ENCODE data around the gene TIPRL.

GRCh38 chr1:168146626-168147025 lies 32.1 kb upstream of the TIPRL start:
- TF ChIP-seq CTCF (IDR thresholded peaks at IDR 0.05; ENCODE audit: poor library complexity) (no peak), EZH2 (IDR thresholded peaks at IDR 0.05; ENCODE audit: borderline replicate concordance) (no peak)
